H1 (cell line): ENCODE data around the gene DUSP2. TPM values are rescaled to one million over a fixed set of nuclear protein-coding genes. Genes with fewer than 3 reads are reported as not detected.

Experiments used
- CTCF ChIA-PET: fragments of 300-600 bp; sonication (Branson Sonifier 250); formaldehyde crosslinking; loops from one replicate; lab custom pipeline; 2021; ENCODE audit not compliant: partially characterized antibody; lab: Charles Lee
- POLR2A ChIA-PET: fragments of 300-600 bp; sonication (Branson Sonifier 250); formaldehyde crosslinking; loops from one replicate; lab custom pipeline; 2021; ENCODE audit warnings: inconsistent platforms; ENCODE audit not compliant: partially characterized antibody; lab: Charles Lee
- DNase-seq, 2 experiments: peaks; one replicate each; pipeline versions ENCODE4 v3.0.0 to v3.0.0-alpha.2; 2010 to 2022; ENCODE audit warnings: low spot score in 2 of 2, low read depth in 1 of 2, mixed read lengths in 1 of 2
- FAIRE-seq: peaks from 2 replicates; lab custom pipeline; 2011; peaks lifted over from hg19 to GRCh38; lab: Jason Lieb, UNC
- H2AFZ ChIP-seq: 2 replicates; pipeline ENCODE4 v1.8.1; 2012; ENCODE audit warnings: low read length, inconsistent platforms
- H2AK5ac ChIP-seq: 2 replicates; pipeline ENCODE4 v1.6.1; 2013; ENCODE audit warnings: low read depth, low read length
- H2BK120ac ChIP-seq: replicated peaks from 2 replicates; pipeline ENCODE3; 2013; ENCODE audit warnings: low read depth, low read length, inconsistent platforms
- H2BK12ac ChIP-seq: 2 replicates; pipeline ENCODE4 v1.6.1; 2013; ENCODE audit warnings: low read depth, low read length
- H2BK15ac ChIP-seq: 2 replicates; pipeline ENCODE4 v1.6.1; 2013; ENCODE audit warnings: low read length
- H2BK20ac ChIP-seq: 2 replicates; pipeline ENCODE4 v1.6.1; 2013; ENCODE audit warnings: low read length
- H2BK5ac ChIP-seq: 2 replicates; pipeline ENCODE4 v1.6.1; 2013; ENCODE audit warnings: low read depth, low read length
- H3K14ac ChIP-seq: 2 replicates; pipeline ENCODE4 v1.6.1; 2013; ENCODE audit warnings: inconsistent platforms; ENCODE audit not compliant: insufficient read length
- H3K18ac ChIP-seq: 2 replicates; pipeline ENCODE4 v1.6.1; 2013; ENCODE audit warnings: low read length; ENCODE audit errors: extremely low read depth
- H3K23ac ChIP-seq: 2 replicates; pipeline ENCODE4 v1.6.1; 2013; ENCODE audit warnings: inconsistent platforms; ENCODE audit not compliant: insufficient read length
- H3K23me2 ChIP-seq: 2 replicates; pipeline ENCODE4 v1.6.1; 2013; ENCODE audit warnings: low read depth, low read length
- H3K27ac ChIP-seq: 2 replicates; pipeline ENCODE4 v1.6.1; 2011; ENCODE audit warnings: low read depth, low read length, inconsistent platforms
- H3K27me3 ChIP-seq, 4 experiments: replicated peaks in 1 of 4; 1 replicate in 1 of 4; 2 replicates in 3 of 4; pipeline versions ENCODE4 v1.6.1 to v1.8.1; 2011 to 2013; ENCODE audit warnings: low read length in 3 of 4, mild to moderate bottlenecking in 3 of 4, inconsistent platforms in 2 of 4, mixed read lengths in 2 of 4, moderate library complexity in 1 of 4; ENCODE audit not compliant: control insufficient read depth in 3 of 4, insufficient read depth in 3 of 4; ENCODE audit errors: extremely low read depth in 1 of 4
- H3K36me3 ChIP-seq, 4 experiments: 2 replicates each; pipeline versions ENCODE4 v1.6.1 to v1.8.1; 2011 to 2013; ENCODE audit warnings: mild to moderate bottlenecking in 4 of 4, low read length in 3 of 4, moderate library complexity in 2 of 4, control low read depth in 1 of 4, inconsistent platforms in 1 of 4; ENCODE audit not compliant: insufficient read depth in 4 of 4, control insufficient read depth in 2 of 4
- H3K4ac ChIP-seq: replicated peaks from 2 replicates; pipeline ENCODE3; 2013; ENCODE audit warnings: low read length, low read depth, mixed read lengths, inconsistent platforms; ENCODE audit not compliant: insufficient read length
- H3K4me1 ChIP-seq, 4 experiments: replicated peaks in 1 of 4; 1 replicate in 1 of 4; 2 replicates in 3 of 4; pipeline versions ENCODE4 v1.6.1 to v1.8.1; 2011 to 2013; ENCODE audit warnings: low read length in 3 of 4, inconsistent platforms in 2 of 4, mixed read lengths in 1 of 4; ENCODE audit not compliant: insufficient read depth in 4 of 4, control insufficient read depth in 3 of 4
- H3K4me2 ChIP-seq, 2 experiments: 2 replicates each; pipeline versions ENCODE4 v1.6.1 to v1.8.1; 2011 to 2013; ENCODE audit warnings: low read depth in 2 of 2, low read length in 2 of 2, control low read depth in 1 of 2, inconsistent platforms in 1 of 2, mild to moderate bottlenecking in 1 of 2; ENCODE audit not compliant: insufficient read depth in 1 of 2
- H3K4me3 ChIP-seq, 4 experiments: fragments of 200-600, 300-600 bp in 1 of 4; sonication (generic), shearing (Covaris generic), sonication (Bioruptor Twin) in 1 of 4; 2 replicates each; pipeline versions ENCODE4 v1.5.1 to v1.8.1; 2011 to 2016; ENCODE audit warnings: low read length in 4 of 4, low read depth in 3 of 4, control low read depth in 2 of 4, inconsistent platforms in 2 of 4, mild to moderate bottlenecking in 2 of 4, mixed read lengths in 1 of 4, moderate library complexity in 1 of 4; ENCODE audit not compliant: insufficient read depth in 2 of 4; ENCODE audit errors: extremely low read depth in 1 of 4
- H3K56ac ChIP-seq: replicated peaks from 2 replicates; pipeline ENCODE3; 2013; ENCODE audit warnings: low read depth, mild to moderate bottlenecking, mixed read lengths, low read length, inconsistent platforms; ENCODE audit not compliant: insufficient read length
- H3K79me1 ChIP-seq: 2 replicates; pipeline ENCODE4 v1.6.1; 2013; ENCODE audit warnings: low read depth, low read length, control low read depth
- H3K79me2 ChIP-seq, 2 experiments: 2 replicates each; pipeline versions ENCODE4 v1.6.1 to v1.8.1; 2012 to 2013; ENCODE audit warnings: low read length in 2 of 2, mild to moderate bottlenecking in 2 of 2, inconsistent platforms in 1 of 2; ENCODE audit not compliant: insufficient read depth in 2 of 2, control insufficient read depth in 1 of 2
- H3K9ac ChIP-seq, 4 experiments: replicated peaks in 1 of 4; 1 replicate in 1 of 4; 2 replicates in 3 of 4; pipeline versions ENCODE4 v1.6.1 to v1.8.1; 2011 to 2013; ENCODE audit warnings: low read depth in 3 of 4, low read length in 3 of 4, control low read depth in 2 of 4, mild to moderate bottlenecking in 2 of 4, moderate library complexity in 2 of 4, inconsistent platforms in 1 of 4; ENCODE audit errors: extremely low read depth in 1 of 4
- H3K9me3 ChIP-seq, 2 experiments: 2 replicates each; pipeline versions ENCODE4 v1.6.1 to v1.8.1; 2012 to 2013; ENCODE audit warnings: mild to moderate bottlenecking in 2 of 2, moderate library complexity in 2 of 2, control low read depth in 1 of 2, inconsistent platforms in 1 of 2, low read depth in 1 of 2, low read length in 1 of 2, mixed read lengths in 1 of 2; ENCODE audit not compliant: insufficient read depth in 2 of 2
- H4K20me1 ChIP-seq, 2 experiments: replicated peaks in 1 of 2; 2 replicates each; pipeline versions ENCODE3 to v1.8.1; 2011 to 2013; ENCODE audit warnings: inconsistent platforms in 2 of 2, low read length in 2 of 2, mild to moderate bottlenecking in 1 of 2; ENCODE audit not compliant: insufficient read depth in 2 of 2, control insufficient read depth in 1 of 2
- H4K5ac ChIP-seq: 2 replicates; pipeline ENCODE4 v1.6.1; 2013; ENCODE audit warnings: low read length, low read depth, mixed read lengths, inconsistent platforms; ENCODE audit not compliant: insufficient read length
- H4K8ac ChIP-seq: 2 replicates; pipeline ENCODE4 v1.8.0; 2013; ENCODE audit warnings: mild to moderate bottlenecking, moderate library complexity, low read length, inconsistent platforms; ENCODE audit not compliant: insufficient read depth; ENCODE audit errors: extremely low read depth
- H4K91ac ChIP-seq: replicated peaks from 2 replicates; pipeline ENCODE3; 2013; ENCODE audit warnings: low read length, mixed read lengths, inconsistent platforms; ENCODE audit not compliant: insufficient read length
- ASH2L ChIP-seq: fragments of 200-600, 300-600 bp; sonication (generic); IDR thresholded peaks from one replicate; pipeline ENCODE4 v1.7.1; 2017; ENCODE audit warnings: low read length
- BRCA1 ChIP-seq: IDR thresholded peaks from 2 replicates; pipeline ENCODE4 v1.6.1; 2012; ENCODE audit warnings: low read depth, low read length, improper control_type of control experiment
- CHD1 ChIP-seq: IDR thresholded peaks from 2 replicates; pipeline ENCODE4 v1.6.1; 2012; ENCODE audit warnings: low read depth, low read length, improper control_type of control experiment
- EGR1 ChIP-seq: IDR thresholded peaks from 2 replicates; pipeline ENCODE4 v1.6.1; 2011; ENCODE audit warnings: low read depth, low read length, borderline replicate concordance
- JUND ChIP-seq: IDR thresholded peaks from 2 replicates; pipeline ENCODE4 v1.6.1; 2011; ENCODE audit warnings: mild to moderate bottlenecking, improper control_type of control experiment, low read length
- MAFK ChIP-seq: IDR thresholded peaks from 2 replicates; pipeline ENCODE4 v1.6.1; 2012; ENCODE audit warnings: low read depth, mild to moderate bottlenecking, improper control_type of control experiment, low read length
- NANOG ChIP-seq: IDR thresholded peaks from 2 replicates; pipeline ENCODE4 v1.6.1; 2011; ENCODE audit warnings: low read length, low read depth, mild to moderate bottlenecking, inconsistent platforms; ENCODE audit not compliant: insufficient read depth, poor library complexity, severe bottlenecking
- RXRA ChIP-seq: IDR thresholded peaks from 2 replicates; pipeline ENCODE4 v1.6.1; 2011; ENCODE audit warnings: low read depth, mild to moderate bottlenecking, low read length, moderate library complexity; ENCODE audit not compliant: insufficient read depth
- SP1 ChIP-seq: IDR thresholded peaks from 2 replicates; pipeline ENCODE4 v1.6.1; 2011; ENCODE audit warnings: low read depth, low read length
- SRF ChIP-seq: IDR thresholded peaks from 2 replicates; pipeline ENCODE4 v1.6.1; 2011; ENCODE audit warnings: mild to moderate bottlenecking, low read depth, low read length, moderate library complexity
- SUZ12 ChIP-seq: fragments of 200-600 bp; sonication (generic); IDR thresholded peaks from 2 replicates; pipeline ENCODE4 v1.6.1; 2012; ENCODE audit warnings: mild to moderate bottlenecking, inconsistent platforms, low read length, moderate library complexity, mixed read lengths
- TBP ChIP-seq: IDR thresholded peaks from 2 replicates; pipeline ENCODE4 v1.6.1; 2011; ENCODE audit warnings: low read depth, low read length, improper control_type of control experiment
- WGBS, 2 experiments: shearing (Covaris generic) in 1 of 2; methylation state at CpG; one replicate each; pipeline versions ENCODE4 v1.1.6 to v1.1.7; 2013 to 2015; ENCODE audit warnings: low lambda C conversion rate in 2 of 2, mixed read lengths in 2 of 2, inconsistent platforms in 1 of 2, low coverage in 1 of 2, missing lambda C conversion rate in 1 of 2; ENCODE audit not compliant: insufficient replicate concordance in 2 of 2, insufficient coverage in 1 of 2, insufficient read length in 1 of 2; ENCODE audit errors: extremely low coverage in 1 of 2, missing lambda C conversion rate in 1 of 2; 5-methylcytosine and 5-hydroxymethylcytosine counted together
- polyA plus RNA-seq, 7 experiments: library from polyadenylated mRNA; depleted of rRNA in 3 of 7; stranded (reverse) in 5 of 7; unstranded in 2 of 7; fragments of >200 nt in 5 of 7; fragments of 200-250 nt in 2 of 7; gene quantifications; 1 replicate in 5 of 7; 2 replicates in 1 of 7; 4 replicates in 1 of 7; pipeline versions ENCODE4 v1.2.1 to v1.2.3, GENCODE V29; 2011 to 2013; ENCODE audit warnings: missing spikeins in 2 of 7, mixed read lengths in 2 of 7
- total RNA-seq: library from RNA; stranded (reverse); fragmentation: NEBNext Ultra II Directional; extraction: Animal tissue kit (Norgen Biotek cat#: 25700); gene quantifications from 2 replicates; pipeline ENCODE4 v1.2.1, GENCODE V29; 2021
- TF ChIP-seq, protein P1 (sequence below): IDR thresholded peaks from 2 replicates; pipeline ENCODE4 v1.6.1; 2012; ENCODE audit warnings: inconsistent platforms

Gene DUSP2
- total and polyA plus RNA-seq, 2 of the 8 experiments (the other 6 are each of a cell fraction or from before 2014, with no cell fraction given): 10.1 to 10.4 TPM

DNA sequence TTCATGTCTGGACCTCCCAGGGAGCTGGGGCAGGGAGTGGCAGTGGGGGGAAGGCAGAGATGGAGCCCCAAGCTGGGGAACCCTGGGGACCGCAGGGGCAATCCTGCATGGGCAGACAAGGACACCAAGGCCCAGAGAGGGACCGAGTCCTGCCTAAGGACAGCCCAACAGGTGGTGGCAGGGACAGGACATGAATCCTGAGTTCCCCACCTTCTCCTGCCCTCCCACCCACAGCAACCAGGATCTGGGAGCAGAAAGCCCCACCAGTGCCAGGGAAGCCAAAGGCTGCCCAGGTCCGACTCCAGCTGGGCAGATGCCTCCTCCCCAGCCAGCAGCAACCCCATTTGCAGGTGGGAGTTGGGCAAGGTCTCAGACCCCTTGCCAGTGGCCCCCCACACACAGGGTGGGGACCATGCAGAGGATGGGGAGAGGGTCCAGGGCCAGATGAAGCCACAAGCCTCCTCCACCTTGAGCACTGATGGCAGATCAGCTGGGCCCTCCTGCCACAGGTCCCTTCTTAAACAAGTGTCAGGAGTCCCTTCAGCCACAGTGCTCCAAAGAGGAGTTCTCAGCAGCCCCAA is 35.2 kb downstream of the DUSP2 start:
- no peak overlapping the region for H2AK5ac ChIP-seq
- ChIA-PET CTCF (interaction anchor here (0.8 to 3.1 kb wide), 6 partner anchors 9 to 124 kb away, joined by 3 to 18 read pairs (median 4); no protein-coding TSS in a partner anchor), POLR2A (interaction anchor here (0.6 to 1.7 kb wide), 2 partner anchors 8 to 115 kb away, joined by 4 to 5 read pairs; no protein-coding TSS in a partner anchor)
- peak overlapping the region; percentile 29; the same call in 1 of the 2 replicates for H4K8ac ChIP-seq
- H3K4ac ChIP-seq: no peak overlapping the region
- H2BK5ac ChIP-seq: 0 out of 2 replicates have a peak overlapping the region, but pooled peaks have one; percentile 62
- H2BK15ac ChIP-seq: peak overlapping the region; percentile 25; the same call in 1 of the 2 replicates
- H3K14ac ChIP-seq: no peak overlapping the region
- H2BK20ac ChIP-seq: 0 out of 2 replicates have a peak overlapping the region, but pooled peaks have one; percentile 32
- H4K20me1 ChIP-seq: no peaks in the 10 kb centered on the region
- H3K23ac ChIP-seq: no peak overlapping the region
- peaks cover 4 to 9% of the 10 kb centered on the region in 2 experiments for H3K9me3 ChIP-seq
- H3K56ac ChIP-seq: no peak overlapping the region
- H4K91ac ChIP-seq: peak overlapping the region; percentile 26
- peaks cover 0 to 4% (median under 1%) of the 10 kb centered on the region in 4 experiments; a peak in 3 of 7 replicates for H3K27me3 ChIP-seq
- no peaks in the 10 kb centered on the region for H3K36me3 ChIP-seq
- WGBS, 2 experiments: 92% methylated on average over 2 of the region's 3 CpGs; no CpG with 5 or more reads in 1 of the 2 experiments
- peaks cover 0 to 25% (median 17%) of the 10 kb centered on the region in 4 experiments; a peak in 6 of 7 replicates for H3K4me1 ChIP-seq
- no peaks in the 10 kb centered on the region for H3K79me2 ChIP-seq
- no peaks in the 10 kb centered on the region for H3K79me1 ChIP-seq
- H2BK12ac ChIP-seq: peak overlapping the region; percentile 86; the same call in 1 of the 2 replicates
- H3K23me2 ChIP-seq: peaks cover 2% of the 10 kb centered on the region; the same call in 1 of the 2 replicates
- no peak overlapping the region for H2BK120ac ChIP-seq
- H3K4me3 ChIP-seq: no peak overlapping the region
- H3K18ac ChIP-seq: no peak overlapping the region; the same call in 1 of the 2 replicates
- no peak for FAIRE-seq
- H3K27ac ChIP-seq: no peak overlapping the region
- H3K9ac ChIP-seq: no peak overlapping the region
- H3K4me2 ChIP-seq: no peak overlapping the region
- H2AFZ ChIP-seq: no peak overlapping the region
- DNase-seq: no peak
- no peak overlapping the region for H4K5ac ChIP-seq
- TF ChIP-seq RXRA (no peak), SP1 (no peak), BRCA1 (no peak), SRF (no peak), SUZ12 (no peak), JUND (no peak), EGR1 (no peak), MAFK (no peak), NANOG (no peak), CHD1 (no peak), TBP (no peak), ASH2L (no peak)
- TF ChIP-seq, protein P1, sequence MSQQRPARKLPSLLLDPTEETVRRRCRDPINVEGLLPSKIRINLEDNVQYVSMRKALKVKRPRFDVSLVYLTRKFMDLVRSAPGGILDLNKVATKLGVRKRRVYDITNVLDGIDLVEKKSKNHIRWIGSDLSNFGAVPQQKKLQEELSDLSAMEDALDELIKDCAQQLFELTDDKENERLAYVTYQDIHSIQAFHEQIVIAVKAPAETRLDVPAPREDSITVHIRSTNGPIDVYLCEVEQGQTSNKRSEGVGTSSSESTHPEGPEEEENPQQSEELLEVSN: no peak
